ENCODE data around the gene PHACTR3. TPM values are rescaled to one million over a fixed set of nuclear protein-coding genes. Genes with fewer than 3 reads are reported as not detected.
"Not testable (repeated sequence)": the region's sequence is repeated elsewhere in the genome, so short reads cannot be mapped to it uniquely, and the experiment has no call there.

PHACTR3 gene
- total RNA-seq, 2 donors from 2014 or later, result not detected

DNA sequence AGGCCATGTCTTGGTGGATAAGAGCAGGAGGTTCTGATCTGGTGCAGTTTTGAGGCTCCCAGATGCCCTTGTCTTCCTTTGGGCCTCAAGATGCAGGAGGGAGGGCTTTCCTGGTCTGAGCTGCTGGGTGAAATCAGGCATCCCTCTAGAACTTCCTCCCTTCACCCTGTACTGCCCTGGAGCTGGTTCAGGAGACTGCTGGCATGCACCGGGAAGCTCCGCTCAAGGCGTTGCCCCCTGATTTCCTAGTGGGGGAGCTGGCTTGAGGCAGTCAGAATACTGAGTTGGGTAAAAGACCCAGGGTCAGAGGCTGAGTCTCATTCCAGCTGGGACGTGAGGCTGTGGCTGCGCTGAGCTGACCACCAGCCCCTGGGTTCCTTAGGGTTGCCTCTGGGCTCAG lies 12.0 kb downstream of the PHACTR3 start:
- ATAC-seq (ENCODE audit: insufficient number of reproducible peaks, low FRiP score, low read depth) (no peak), DNase-seq (ENCODE audit: low spot score) (no peak)
- H3K4me3 ChIP-seq, result no peak overlapping the region
- H3K36me3 ChIP-seq, result no peaks in the 10 kb centered on the region
- H3K27me3 ChIP-seq (replicated peaks; ENCODE audit: insufficient read depth), result no peaks in the 10 kb centered on the region
- H3K27ac ChIP-seq, result no peak overlapping the region
- H3K9me3 ChIP-seq, result no peaks in the 10 kb centered on the region
- TF ChIP-seq, protein P1, sequence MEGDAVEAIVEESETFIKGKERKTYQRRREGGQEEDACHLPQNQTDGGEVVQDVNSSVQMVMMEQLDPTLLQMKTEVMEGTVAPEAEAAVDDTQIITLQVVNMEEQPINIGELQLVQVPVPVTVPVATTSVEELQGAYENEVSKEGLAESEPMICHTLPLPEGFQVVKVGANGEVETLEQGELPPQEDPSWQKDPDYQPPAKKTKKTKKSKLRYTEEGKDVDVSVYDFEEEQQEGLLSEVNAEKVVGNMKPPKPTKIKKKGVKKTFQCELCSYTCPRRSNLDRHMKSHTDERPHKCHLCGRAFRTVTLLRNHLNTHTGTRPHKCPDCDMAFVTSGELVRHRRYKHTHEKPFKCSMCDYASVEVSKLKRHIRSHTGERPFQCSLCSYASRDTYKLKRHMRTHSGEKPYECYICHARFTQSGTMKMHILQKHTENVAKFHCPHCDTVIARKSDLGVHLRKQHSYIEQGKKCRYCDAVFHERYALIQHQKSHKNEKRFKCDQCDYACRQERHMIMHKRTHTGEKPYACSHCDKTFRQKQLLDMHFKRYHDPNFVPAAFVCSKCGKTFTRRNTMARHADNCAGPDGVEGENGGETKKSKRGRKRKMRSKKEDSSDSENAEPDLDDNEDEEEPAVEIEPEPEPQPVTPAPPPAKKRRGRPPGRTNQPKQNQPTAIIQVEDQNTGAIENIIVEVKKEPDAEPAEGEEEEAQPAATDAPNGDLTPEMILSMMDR (IDR thresholded peaks at IDR 0.05), result no peak
- H3K4me1 ChIP-seq (ENCODE audit: control insufficient read depth in 1 of 2, low read depth in 2 of 2), result no peaks in the 10 kb centered on the region

DNA sequence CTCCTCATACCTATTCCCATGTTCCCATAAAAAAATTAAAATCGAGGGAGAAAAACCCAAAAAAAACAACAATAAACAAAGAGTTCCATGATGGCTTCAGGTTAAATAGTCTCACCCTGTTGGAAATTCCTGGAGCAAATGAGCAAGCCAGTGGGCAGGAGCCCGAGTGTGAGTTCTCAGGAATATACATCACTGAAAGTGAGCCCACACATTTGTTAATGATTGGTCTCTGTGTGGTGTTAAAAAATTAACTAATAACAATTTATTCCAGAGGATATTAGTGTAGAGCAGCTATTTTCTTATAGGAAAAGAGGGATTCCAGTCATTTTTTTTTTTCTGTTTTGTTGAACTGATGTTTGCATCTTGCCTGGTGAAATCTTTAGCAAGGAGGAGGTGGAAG lies 12.9 kb downstream of the PHACTR3 start:
- H3K4me1 ChIP-seq (ENCODE audit: control insufficient read depth in 1 of 2, low read depth in 2 of 2), result no peaks in the 10 kb centered on the region
- H3K27ac ChIP-seq, result no peak overlapping the region
- DNase-seq (ENCODE audit: low spot score) (no peak), ATAC-seq (ENCODE audit: insufficient number of reproducible peaks, low FRiP score, low read depth) (no peak)
- TF ChIP-seq, protein P1 (IDR thresholded peaks at IDR 0.05), result no peak
- no peak overlapping the region for H3K4me3 ChIP-seq
- no peaks in the 10 kb centered on the region for H3K36me3 ChIP-seq
- H3K9me3 ChIP-seq, result no peaks in the 10 kb centered on the region
- H3K27me3 ChIP-seq (replicated peaks; ENCODE audit: insufficient read depth), result no peaks in the 10 kb centered on the region

DNA sequence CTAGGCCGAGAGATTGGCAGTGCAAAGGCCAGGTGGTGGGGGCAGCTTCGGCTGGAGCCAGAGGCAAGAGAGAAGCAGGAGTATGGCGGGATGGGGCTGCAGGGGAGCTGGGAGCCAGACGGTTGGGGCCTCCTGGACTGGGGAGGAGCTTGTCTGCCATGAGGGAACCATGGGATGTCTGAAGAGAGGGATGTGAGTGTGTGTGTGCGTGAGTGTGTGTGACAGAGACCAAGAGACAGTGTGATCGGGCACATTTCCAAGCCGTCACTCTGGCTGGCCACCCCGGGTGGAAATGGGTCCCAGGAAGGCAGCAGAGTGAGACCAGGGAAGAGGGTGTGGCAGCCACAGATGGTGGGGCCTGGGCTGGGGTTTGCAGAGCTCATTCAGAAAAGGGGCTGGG lies 13.8 kb downstream of the PHACTR3 start:
- DNase-seq (ENCODE audit: low spot score), result no peak
- TF ChIP-seq, protein P1 (IDR thresholded peaks at IDR 0.05), result no peak
- H3K27ac ChIP-seq, result no peak overlapping the region
- H3K4me1 ChIP-seq (ENCODE audit: control insufficient read depth in 1 of 2, low read depth in 2 of 2), result no peaks in the 10 kb centered on the region
- H3K4me3 ChIP-seq, result no peak overlapping the region
- H3K27me3 ChIP-seq (replicated peaks; ENCODE audit: insufficient read depth), result no peaks in the 10 kb centered on the region
- no peaks in the 10 kb centered on the region for H3K9me3 ChIP-seq
- no peak for ATAC-seq (ENCODE audit: insufficient number of reproducible peaks, low FRiP score, low read depth)
- H3K36me3 ChIP-seq, result no peaks in the 10 kb centered on the region

DNA sequence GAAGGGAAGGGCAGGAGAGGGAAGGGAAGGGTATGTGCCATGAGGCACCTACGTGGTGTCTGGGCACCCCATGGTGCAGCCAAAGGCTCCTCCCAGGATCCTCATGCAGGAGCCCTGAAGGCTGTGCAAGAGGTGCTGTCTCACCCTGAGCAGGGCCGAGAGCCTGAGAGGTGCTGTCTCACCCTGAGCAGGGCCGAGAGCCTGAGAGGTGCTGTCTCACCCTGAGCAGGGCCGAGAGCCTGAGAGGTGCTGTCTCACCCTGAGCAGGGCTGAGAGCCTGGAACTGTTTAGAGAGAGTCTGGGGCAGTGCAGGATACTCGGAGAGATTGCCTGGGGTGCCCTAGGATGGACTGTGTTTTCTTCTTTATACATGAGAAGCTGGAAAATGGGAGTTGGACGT lies 14.2 kb downstream of the PHACTR3 start:
- not testable (repeated sequence) for DNase-seq (ENCODE audit: low spot score); ATAC-seq (ENCODE audit: insufficient number of reproducible peaks, low FRiP score, low read depth); H3K36me3 ChIP-seq; H3K27me3 ChIP-seq (replicated peaks; ENCODE audit: insufficient read depth); H3K4me3 ChIP-seq; H3K9me3 ChIP-seq; H3K4me1 ChIP-seq (ENCODE audit: control insufficient read depth in 1 of 2, low read depth in 2 of 2); H3K27ac ChIP-seq

DNA sequence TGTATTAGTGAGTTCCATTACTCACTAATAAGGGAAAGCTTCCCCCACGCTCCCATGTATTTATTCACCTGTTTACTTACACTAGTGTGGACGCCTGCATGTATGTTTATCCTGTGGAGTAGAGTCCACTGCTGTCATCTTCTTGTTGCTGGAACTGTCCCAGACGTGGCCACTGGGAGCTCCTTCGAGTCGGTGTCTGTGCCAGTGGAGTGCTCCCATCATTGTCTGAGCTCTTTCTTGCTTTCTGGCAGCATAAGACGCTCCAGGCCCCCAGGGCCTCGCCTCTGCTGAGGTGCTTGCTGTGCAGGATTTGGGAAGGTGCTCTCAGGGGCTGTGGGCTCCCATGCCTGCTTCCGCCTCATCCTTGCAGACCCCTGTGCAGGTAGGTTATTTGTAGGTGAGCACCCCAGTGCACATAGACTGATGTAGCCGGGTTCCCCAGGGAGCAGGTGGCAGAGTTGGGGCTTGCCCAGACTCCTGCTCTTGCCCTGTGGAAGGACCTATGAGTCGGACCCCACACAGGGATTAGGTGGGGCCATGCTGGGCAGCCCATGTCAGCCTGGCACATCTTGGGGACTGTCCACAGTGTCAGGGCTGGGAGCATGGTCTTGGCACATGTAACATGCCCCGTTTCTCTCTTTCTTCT lies 16.6 kb downstream of the PHACTR3 start:
- no peaks in the 10 kb centered on the region for H3K4me1 ChIP-seq (ENCODE audit: control insufficient read depth in 1 of 2, low read depth in 2 of 2)
- ATAC-seq (ENCODE audit: insufficient number of reproducible peaks, low FRiP score, low read depth) (no peak), DNase-seq (ENCODE audit: low spot score) (no peak)
- no peaks in the 10 kb centered on the region for H3K27me3 ChIP-seq (replicated peaks; ENCODE audit: insufficient read depth)
- H3K27ac ChIP-seq, result no peak overlapping the region
- H3K4me3 ChIP-seq, result no peak overlapping the region
- TF ChIP-seq, protein P1 (IDR thresholded peaks at IDR 0.05), result no peak
- no peaks in the 10 kb centered on the region for H3K36me3 ChIP-seq
- no peaks in the 10 kb centered on the region for H3K9me3 ChIP-seq

DNA sequence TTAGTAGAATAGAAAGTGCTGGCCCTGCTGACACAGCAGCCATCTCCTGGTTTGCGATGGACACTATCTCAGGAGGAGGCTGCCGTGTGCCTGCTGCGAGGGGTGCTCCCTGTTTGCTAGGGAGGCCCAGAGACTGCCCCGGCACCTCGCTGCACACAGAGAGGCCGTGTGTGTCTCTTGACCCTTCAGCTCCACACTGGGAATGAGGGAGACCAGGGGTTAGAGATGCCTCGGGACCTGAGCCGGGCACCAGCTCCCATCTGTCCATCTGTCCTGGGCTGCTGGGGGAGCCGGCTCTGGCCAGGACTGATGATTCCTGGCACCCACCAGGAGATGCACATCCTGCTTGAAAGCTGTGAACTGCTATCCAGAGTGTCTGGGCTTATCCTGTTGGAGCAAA lies 18.2 kb downstream of the PHACTR3 start:
- H3K27ac ChIP-seq, result no peak overlapping the region
- ATAC-seq (ENCODE audit: insufficient number of reproducible peaks, low FRiP score, low read depth) (no peak), DNase-seq (ENCODE audit: low spot score) (no peak)
- H3K4me1 ChIP-seq (ENCODE audit: control insufficient read depth in 1 of 2, low read depth in 2 of 2), result no peaks in the 10 kb centered on the region
- TF ChIP-seq, protein P1 (IDR thresholded peaks at IDR 0.05), result no peak
- no peaks in the 10 kb centered on the region for H3K36me3 ChIP-seq
- no peaks in the 10 kb centered on the region for H3K27me3 ChIP-seq (replicated peaks; ENCODE audit: insufficient read depth)
- H3K9me3 ChIP-seq, result no peaks in the 10 kb centered on the region
- H3K4me3 ChIP-seq, result no peak overlapping the region
